ENCODE results near the gene ANKRD55.

- TF ChIP-seq POLR2AphosphoS5 (IDR thresholded peaks at IDR 0.05; ENCODE audit: borderline replicate concordance, low read depth, low read length), result no peak
- TF ChIP-seq EZH2 (IDR thresholded peaks at IDR 0.05), result no peak
Measured at GRCh38 chr5:56279979-56280378, 46.8 kb upstream of the ANKRD55 start.

All from SK-N-MC (cell line).